HepG2 (cell line): ENCODE results near the gene SLC22A23. TPM values are rescaled to one million over a fixed set of nuclear protein-coding genes. Genes with fewer than 3 reads are reported as not detected.

Experiments used
- ATAC-seq: fragments of 200-7000 bp; cut with Tn5 transposase; 3 replicates; pipeline ENCODE4 v1.9.1; 2020; ENCODE audit warnings: mild to moderate bottlenecking, moderate library complexity
- BruUV-seq: library from RNA; stranded (reverse); fragments of 400-500 nt; replicated peaks from 2 replicates; lab custom pipeline; 2021; lab: Mats Ljungman, UMichigan
- CTCF ChIA-PET: fragments of 300-600 bp; formaldehyde crosslinking; extraction: SDS; loops from one replicate; lab custom pipeline; 2021; ENCODE audit warnings: low total read pairs, inconsistent platforms, low intra/inter-chr PET ratio; lab: Yijun Ruan, JAX
- POLR2A ChIA-PET: fragments of 350-600 bp; sonication (Branson Sonifier 250); formaldehyde crosslinking; loops from one replicate; lab custom pipeline; 2020; ENCODE audit warnings: antibody characterized with exemption, inconsistent platforms; lab: Yijun Ruan, JAX
- DNase-seq: peaks from one replicate; pipeline ENCODE4 v3.0.0-alpha.2; 2015; ENCODE audit warnings: low spot score
- FAIRE-seq: peaks from 3 replicates; lab custom pipeline; 2011; peaks lifted over from hg19 to GRCh38; lab: Jason Lieb, UNC
- H2AFZ ChIP-seq: one replicate; pipeline ENCODE4 v1.6.1; 2011; ENCODE audit warnings: low read length, inconsistent platforms
- H3K27ac ChIP-seq: fragments of 300-600 bp; 3 replicates; pipeline ENCODE4 v1.8.0; 2011; ENCODE audit warnings: mixed run types, mild to moderate bottlenecking, mixed read lengths, low read length, inconsistent platforms; ENCODE audit not compliant: insufficient read depth; ENCODE audit errors: extremely low read length
- H3K27me3 ChIP-seq, 2 experiments: fragments of 200-600 bp in 1 of 2; 2 replicates in 1 of 2; 3 replicates in 1 of 2; pipeline versions ENCODE4 v1.6.0 to v1.8.0; 2011; ENCODE audit warnings: low read length in 2 of 2, mild to moderate bottlenecking in 2 of 2, moderate library complexity in 2 of 2, inconsistent platforms in 1 of 2; ENCODE audit not compliant: insufficient read depth in 2 of 2, control insufficient read depth in 1 of 2
- H3K36me3 ChIP-seq, 2 experiments: fragments of 200-600 bp in 1 of 2; replicated peaks in 1 of 2; 2 replicates in 1 of 2; 3 replicates in 1 of 2; pipeline versions ENCODE4 v1.5.1 to v1.8.0; 2011; ENCODE audit warnings: low read length in 2 of 2, inconsistent platforms in 1 of 2; ENCODE audit not compliant: insufficient read depth in 2 of 2, control insufficient read depth in 1 of 2
- H3K4me1 ChIP-seq: 2 replicates; pipeline ENCODE4 v1.5.1; 2012; ENCODE audit warnings: low read length, inconsistent platforms; ENCODE audit not compliant: insufficient read depth
- H3K4me2 ChIP-seq: 2 replicates; pipeline ENCODE4 v1.6.0; 2011; ENCODE audit warnings: low read depth, low read length, inconsistent platforms
- H3K4me3 ChIP-seq, 3 experiments: fragments of 200-600 bp in 1 of 3; sonication (generic), shearing (Covaris generic) in 1 of 3; replicated peaks in 1 of 3; 2 replicates each; pipeline ENCODE4 v1.5.1; 2011 to 2016; ENCODE audit warnings: low read length in 3 of 3, inconsistent platforms in 2 of 3, low read depth in 2 of 3, mild to moderate bottlenecking in 2 of 3, control low read depth in 1 of 3, mixed read lengths in 1 of 3; ENCODE audit not compliant: insufficient read depth in 1 of 3
- H3K79me2 ChIP-seq: one replicate; pipeline ENCODE4 v1.6.1; 2011; ENCODE audit warnings: low read length, inconsistent platforms; ENCODE audit not compliant: insufficient read depth
- H3K9ac ChIP-seq: 2 replicates; pipeline ENCODE4 v1.6.0; 2011; ENCODE audit warnings: mild to moderate bottlenecking, low read depth, low read length, inconsistent platforms; ENCODE audit not compliant: insufficient read depth
- H3K9me3 ChIP-seq: 2 replicates; pipeline ENCODE4 v1.5.1; 2012; ENCODE audit warnings: mild to moderate bottlenecking, low read length
- H4K20me1 ChIP-seq: 2 replicates; pipeline ENCODE4 v1.6.0; 2011; ENCODE audit warnings: inconsistent platforms, mild to moderate bottlenecking, low read length, moderate library complexity; ENCODE audit not compliant: insufficient read depth
- AGO2 ChIP-seq: fragments of 200-400 bp; formaldehyde crosslinking; optimal IDR thresholded peaks from 2 replicates; pipeline ENCODE3; 2017; ENCODE audit warnings: mild to moderate bottlenecking, low read depth, low read length, moderate library complexity
- ETV6 ChIP-seq: sonication (generic); formaldehyde crosslinking; conservative IDR thresholded peaks from 2 replicates; pipeline ENCODE4 v1.4.0; 2020; ENCODE audit warnings: missing genetic modification reagents
- MLXIP ChIP-seq: sonication (generic); formaldehyde crosslinking; IDR thresholded peaks from 2 replicates; pipeline ENCODE4 v1.9.0; 2021; ENCODE audit warnings: missing genetic modification reagents, borderline replicate concordance
- MYPOP ChIP-seq: sonication (generic); formaldehyde crosslinking; IDR thresholded peaks from 2 replicates; pipeline ENCODE4 v1.8.1; 2023; ENCODE audit warnings: mild to moderate bottlenecking, moderate library complexity, missing genetic modification reagents
- NBN ChIP-seq: fragments of 450-650 bp; conservative IDR thresholded peaks from 2 replicates; pipeline ENCODE4 v1.6.1; 2017
- NFATC3 ChIP-seq: sonication (generic); formaldehyde crosslinking; IDR thresholded peaks from 2 replicates; pipeline ENCODE4 v1.5.1; 2020; ENCODE audit warnings: mild to moderate bottlenecking, missing genetic modification reagents
- NR1H2 ChIP-seq: sonication (generic); formaldehyde crosslinking; IDR thresholded peaks from 2 replicates; pipeline ENCODE4 v1.8.1; 2022; ENCODE audit warnings: low read depth, missing genetic modification reagents, borderline replicate concordance
- RBM22 ChIP-seq: fragments of 200-400 bp; formaldehyde crosslinking; optimal IDR thresholded peaks from 2 replicates; pipeline ENCODE3; 2017; ENCODE audit warnings: mild to moderate bottlenecking, low read length, moderate library complexity
- ZNF362 ChIP-seq: sonication (generic); formaldehyde crosslinking; IDR thresholded peaks from 2 replicates; pipeline ENCODE4 v1.4.0; 2020; ENCODE audit warnings: missing genetic modification reagents, mild to moderate bottlenecking, borderline replicate concordance
- WGBS: methylation state at CpG from one replicate; pipeline ENCODE4 v1.1.6; 2017; ENCODE audit warnings: low lambda C conversion rate; 5-methylcytosine and 5-hydroxymethylcytosine counted together
- in situ Hi-C: cut with HindIII; loops from 2 replicates; pipeline ENCODE4 v1.10.0; 2017; ENCODE audit warnings: low pct_unique_long_range_greater_than_20kb; ENCODE audit not compliant: extremely low pct_ligation_motif_present
- intact Hi-C: fragments of 100-400 bp; cut with micrococcal nuclease; formaldehyde crosslinking; loops from one replicate; pipeline ENCODE4 v1.10.0; 2022; ENCODE audit not compliant: unreplicated experiment
- polyA plus RNA-seq, 8 experiments: library from polyadenylated mRNA; depleted of rRNA in 3 of 8; stranded (reverse) in 7 of 8; unstranded in 1 of 8; fragments of >200 nt; fragmentation: Illumina TruSeq in 4 of 8; extraction: Trizol in 4 of 8; gene quantifications; 2 replicates each; pipeline versions ENCODE4 v1.2.1 to v1.2.3, GENCODE V29; 2011 to 2016; ENCODE audit warnings: low read depth in 4 of 8, missing spikeins in 1 of 8, mixed read lengths in 1 of 8; ENCODE audit not compliant: insufficient read depth in 1 of 8
- total RNA-seq, 5 experiments: library from RNA; depleted of rRNA; stranded (reverse); fragments of >200 nt; fragmentation: Illumina TruSeq; extraction: Trizol; gene quantifications; 2 replicates each; pipeline ENCODE4 v1.2.3, GENCODE V29; 2016; ENCODE audit warnings: low read depth in 1 of 5

Gene SLC22A23
- total and polyA plus RNA-seq, 2 of the 13 experiments (the other 11 are each of a cell fraction or from before 2014, with no cell fraction given) = 11.8 to 17.5 TPM

GRCh38 chr6:3268680-3269079 lies 188.2 kb downstream of the SLC22A23 start:
- Histone ChIP-seq H2AFZ (no peak overlapping the region), H4K20me1 (peaks cover 7% of the 10 kb centered on the region; the same call in 1 of the 2 replicates), H3K27ac (no peak overlapping the region), H3K4me2 (no peak overlapping the region), H3K4me3 (no peak overlapping the region), H3K9ac (no peak overlapping the region), H3K4me1 (no peaks in the 10 kb centered on the region), H3K9me3 (no peaks in the 10 kb centered on the region), H3K27me3 (no peaks in the 10 kb centered on the region), H3K79me2 (peaks cover 8% of the 10 kb centered on the region), H3K36me3 (peaks cover 36 to 72% of the 10 kb centered on the region in 2 experiments)
- DNase-seq (no peak), ATAC-seq (no peak), FAIRE-seq (no peak)
- intact Hi-C loops (no loop called here), in situ Hi-C loops (no loop called here)
- ChIA-PET CTCF (no interaction called here), POLR2A (no interaction called here)
- WGBS = 96% methylated on average over 11 of the region's 11 CpGs
- no TSS peak for BruUV-seq
- TF ChIP-seq ZNF362 (CRISPR knock-in tag) (no peak), RBM22 (peak; percentile 58)

GRCh38 chr6:3267162-3267561 lies 189.7 kb downstream of the SLC22A23 start:
- H3K4me3 ChIP-seq = no peak overlapping the region
- in situ Hi-C loops = no loop called here
- POLR2A ChIA-PET = interaction anchor here (1.0 kb wide), 1 partner anchor 9 kb away, joined by 3 read pairs; no protein-coding TSS in a partner anchor
- H3K27me3 ChIP-seq = no peaks in the 10 kb centered on the region
- peaks cover 9% of the 10 kb centered on the region for H3K4me1 ChIP-seq
- no peak for FAIRE-seq
- H3K4me2 ChIP-seq = no peak overlapping the region
- CTCF ChIA-PET = no interaction called here
- BruUV-seq = no TSS peak
- WGBS = 93% methylated on average over 5 of the region's 5 CpGs
- peaks cover 10% of the 10 kb centered on the region for H4K20me1 ChIP-seq
- intact Hi-C loops = no loop called here
- H3K9ac ChIP-seq = no peak overlapping the region
- no peak overlapping the region for H3K27ac ChIP-seq
- peaks cover 21% of the 10 kb centered on the region for H3K79me2 ChIP-seq
- H3K9me3 ChIP-seq = no peaks in the 10 kb centered on the region
- no peak overlapping the region for H2AFZ ChIP-seq
- peaks cover 29 to 66% of the 10 kb centered on the region in 2 experiments for H3K36me3 ChIP-seq
- no peak for ATAC-seq
- no peak for DNase-seq
- TF ChIP-seq NR1H2 (CRISPR knock-in tag) = no peak
- no peak for TF ChIP-seq MYPOP
- TF ChIP-seq NBN = no peak
- TF ChIP-seq ETV6 (CRISPR knock-in tag) = no peak
- TF ChIP-seq AGO2 = peak; percentile 53
- TF ChIP-seq RBM22 = peak; percentile 77
- no peak for TF ChIP-seq NFATC3 (CRISPR knock-in tag)
- TF ChIP-seq MLXIP (CRISPR knock-in tag) = no peak
